SK-N-SH (cell line): ENCODE measurements around the gene MAPK1.

Experiments used
- CHD2 ChIP-seq: fragments of 150-350 bp; IDR thresholded peaks from 2 replicates; pipeline ENCODE4 v1.6.1; 2018; ENCODE audit warnings: low read length; ENCODE audit not compliant: partially characterized antibody
- CTCF ChIP-seq: fragments of 200-600 bp; sonication (generic); IDR thresholded peaks from 2 replicates; pipeline ENCODE4 v1.6.1; 2017; ENCODE audit warnings: antibody characterized with exemption, mild to moderate bottlenecking, moderate library complexity
- EP300 ChIP-seq, 2 experiments: IDR thresholded peaks; 2 replicates each; pipeline versions ENCODE4 v1.4.0 to v1.6.1; 2012; ENCODE audit warnings: borderline replicate concordance in 1 of 2, low read depth in 1 of 2, low read length in 1 of 2
- FOXJ3 ChIP-seq: sonication (generic); formaldehyde crosslinking; IDR thresholded peaks from 2 replicates; pipeline ENCODE4 v1.5.1; 2020; ENCODE audit warnings: mild to moderate bottlenecking, missing genetic modification reagents
- FOXM1 ChIP-seq: IDR thresholded peaks from 2 replicates; pipeline ENCODE4 v1.4.0; 2012; ENCODE audit warnings: low read depth, mild to moderate bottlenecking
- GABPA ChIP-seq: IDR thresholded peaks from 2 replicates; pipeline ENCODE4 v1.4.0; 2012; ENCODE audit warnings: low read depth, mild to moderate bottlenecking
- MEF2A ChIP-seq: IDR thresholded peaks from 2 replicates; pipeline ENCODE4 v1.4.0; 2012; ENCODE audit warnings: low read depth, borderline replicate concordance
- POLR2AphosphoS5 ChIP-seq: IDR thresholded peaks from 2 replicates; pipeline ENCODE4 v1.6.1; 2012; ENCODE audit warnings: low read depth, low read length
- RAD21 ChIP-seq: IDR thresholded peaks from 2 replicates; pipeline ENCODE4 v1.6.1; 2012; ENCODE audit warnings: mild to moderate bottlenecking, low read length
- RCOR1 ChIP-seq: fragments of 150-350 bp; IDR thresholded peaks from 2 replicates; pipeline ENCODE4 v1.6.1; 2017; ENCODE audit warnings: antibody characterized with exemption, low read length
- TEAD4 ChIP-seq: IDR thresholded peaks from 2 replicates; pipeline ENCODE4 v1.4.0; 2012; ENCODE audit warnings: mild to moderate bottlenecking, borderline replicate concordance; ENCODE audit not compliant: insufficient read depth
- TF ChIP-seq, protein P1 (sequence below): IDR thresholded peaks from 2 replicates; pipeline ENCODE4 v1.6.1; 2012; ENCODE audit warnings: mild to moderate bottlenecking, low read depth, low read length, moderate library complexity

DNA sequence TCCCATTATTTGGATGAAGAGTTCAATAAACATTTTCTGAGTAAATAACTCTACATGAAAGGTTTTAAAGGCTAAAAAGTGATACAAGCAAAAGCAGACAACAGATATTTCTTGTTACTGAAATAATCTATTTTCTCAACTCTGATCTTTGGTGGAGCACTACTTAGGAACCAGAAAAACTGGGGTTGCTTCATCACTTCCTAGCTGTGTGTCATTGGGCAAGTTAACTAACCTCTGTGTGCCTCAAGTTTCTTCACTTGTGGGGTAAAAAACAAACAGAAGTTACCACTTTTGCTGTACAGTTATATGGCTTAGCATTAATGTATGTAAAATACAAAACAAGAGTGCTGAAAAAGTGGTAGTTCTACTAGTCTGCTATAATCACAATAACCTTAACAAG is 5.6 kb downstream of the MAPK1 start:
- TF ChIP-seq FOXM1 (no peak), CTCF (no peak), FOXJ3 (CRISPR knock-in tag) (no peak), GABPA (no peak), EP300 (IDR thresholded peaks at IDR 0.05; ENCODE audit: borderline replicate concordance in 1 of 2, low read depth in 1 of 2, low read length in 1 of 2) (no peak), POLR2AphosphoS5 (no peak), MEF2A (no peak), TEAD4 (no peak), RCOR1 (no peak), CHD2 (no peak), RAD21 (no peak)
- TF ChIP-seq, protein P1, sequence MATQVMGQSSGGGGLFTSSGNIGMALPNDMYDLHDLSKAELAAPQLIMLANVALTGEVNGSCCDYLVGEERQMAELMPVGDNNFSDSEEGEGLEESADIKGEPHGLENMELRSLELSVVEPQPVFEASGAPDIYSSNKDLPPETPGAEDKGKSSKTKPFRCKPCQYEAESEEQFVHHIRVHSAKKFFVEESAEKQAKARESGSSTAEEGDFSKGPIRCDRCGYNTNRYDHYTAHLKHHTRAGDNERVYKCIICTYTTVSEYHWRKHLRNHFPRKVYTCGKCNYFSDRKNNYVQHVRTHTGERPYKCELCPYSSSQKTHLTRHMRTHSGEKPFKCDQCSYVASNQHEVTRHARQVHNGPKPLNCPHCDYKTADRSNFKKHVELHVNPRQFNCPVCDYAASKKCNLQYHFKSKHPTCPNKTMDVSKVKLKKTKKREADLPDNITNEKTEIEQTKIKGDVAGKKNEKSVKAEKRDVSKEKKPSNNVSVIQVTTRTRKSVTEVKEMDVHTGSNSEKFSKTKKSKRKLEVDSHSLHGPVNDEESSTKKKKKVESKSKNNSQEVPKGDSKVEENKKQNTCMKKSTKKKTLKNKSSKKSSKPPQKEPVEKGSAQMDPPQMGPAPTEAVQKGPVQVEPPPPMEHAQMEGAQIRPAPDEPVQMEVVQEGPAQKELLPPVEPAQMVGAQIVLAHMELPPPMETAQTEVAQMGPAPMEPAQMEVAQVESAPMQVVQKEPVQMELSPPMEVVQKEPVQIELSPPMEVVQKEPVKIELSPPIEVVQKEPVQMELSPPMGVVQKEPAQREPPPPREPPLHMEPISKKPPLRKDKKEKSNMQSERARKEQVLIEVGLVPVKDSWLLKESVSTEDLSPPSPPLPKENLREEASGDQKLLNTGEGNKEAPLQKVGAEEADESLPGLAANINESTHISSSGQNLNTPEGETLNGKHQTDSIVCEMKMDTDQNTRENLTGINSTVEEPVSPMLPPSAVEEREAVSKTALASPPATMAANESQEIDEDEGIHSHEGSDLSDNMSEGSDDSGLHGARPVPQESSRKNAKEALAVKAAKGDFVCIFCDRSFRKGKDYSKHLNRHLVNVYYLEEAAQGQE = no peak
